ENCODE results near the gene NR6A1.

The NR6A1 gene

GRCh38 chr9:124514874-124515273, 256.2 kb downstream of the NR6A1 start:
- DNase-seq, result no peak

- DNase-seq, result no peak
Observed at GRCh38 chr9:124514125-124514524, 257.0 kb downstream of the NR6A1 start.

- DNase-seq, result no peak
Observed at GRCh38 chr9:124513376-124513994, 257.6 kb downstream of the NR6A1 start.

GRCh38 chr9:124512806-124513204, 258.3 kb downstream of the NR6A1 start:
- no peak for DNase-seq

- no peak for DNase-seq
Observed at GRCh38 chr9:124511891-124512805, 259.0 kb downstream of the NR6A1 start.

GRCh38 chr9:124511426-124511840, 259.7 kb downstream of the NR6A1 start:
- no peak for DNase-seq

- no peak for DNase-seq
Observed at GRCh38 chr9:124510650-124511425, 260.3 kb downstream of the NR6A1 start.

- no peak for DNase-seq
Observed at GRCh38 chr9:124507880-124508423, 263.2 kb downstream of the NR6A1 start.

GRCh38 chr9:124506931-124507879, 263.9 kb downstream of the NR6A1 start, which contains the start of gene NR5A1:
TSS of gene NR5A1 (minus strand) at chr9:124507399. CDS start at chr9:124503395, 4,004 bp downstream.
- no peak for DNase-seq

GRCh38 chr9:124506433-124506832, 264.7 kb downstream of the NR6A1 start:
- no peak for DNase-seq

GRCh38 chr9:124505901-124506346, 265.2 kb downstream of the NR6A1 start:
- no peak for DNase-seq

GRCh38 chr9:124505006-124505900, 265.9 kb downstream of the NR6A1 start:
- no peak for DNase-seq

GRCh38 chr9:124504530-124505005, 266.5 kb downstream of the NR6A1 start:
- no peak for DNase-seq

- DNase-seq, result no peak
Observed at GRCh38 chr9:124503713-124504529, 267.2 kb downstream of the NR6A1 start.

- DNase-seq, result no peak
Observed at GRCh38 chr9:124502711-124503702, 268.1 kb downstream of the NR6A1 start.

- no peak for DNase-seq
Observed at GRCh38 chr9:124501771-124502320, 269.3 kb downstream of the NR6A1 start.

- no peak for DNase-seq
Observed at GRCh38 chr9:124500796-124501611, 270.1 kb downstream of the NR6A1 start.

Measured in DMS153 (cell line).